22Rv1 (cell line): ENCODE data around the gene PSG6.
"Not testable (repeated sequence)": the region's sequence is repeated elsewhere in the genome, so short reads cannot be mapped to it uniquely, and the experiment has no call there.

ENCODE experiments used
- CTCF ChIP-seq: fragments of 450-650 bp; IDR thresholded peaks from 2 replicates; pipeline ENCODE4 v1.5.1; 2017; ENCODE audit warnings: mild to moderate bottlenecking
- ZFX ChIP-seq: fragments of 450-650 bp; IDR thresholded peaks from 2 replicates; pipeline ENCODE4 v1.6.1; 2017; ENCODE audit warnings: antibody characterized with exemption, borderline replicate concordance

GRCh38 chr19:42913516-42913915 lies 4.2 kb downstream of the PSG6 start:
- not testable (repeated sequence) for TF ChIP-seq CTCF, ZFX
